ENCODE results near the gene DTX1.

The DTX1 gene

DNA sequence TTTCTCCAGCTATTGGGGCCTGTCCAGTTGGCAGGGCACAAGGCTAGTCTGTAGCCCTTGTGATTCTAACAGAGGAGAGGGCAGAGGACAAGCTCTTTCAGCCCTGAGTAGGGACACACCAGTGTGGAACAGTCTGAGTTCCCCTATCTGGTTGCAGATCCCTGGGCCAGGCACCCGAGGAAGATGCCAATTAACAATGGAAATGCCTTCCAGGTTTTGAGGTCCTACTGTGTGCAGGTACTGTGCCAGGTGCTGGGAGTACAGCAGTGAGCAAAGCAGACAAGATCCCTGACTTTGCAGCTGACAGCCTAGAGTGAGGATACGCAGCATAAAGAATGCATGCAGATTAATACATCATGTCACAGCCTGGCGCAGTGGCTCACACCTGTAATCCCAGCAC, 17.1 kb downstream of the DTX1 start:
- Histone ChIP-seq H3K36me3 (ENCODE audit: control insufficient read depth, insufficient read depth, low read length) (no peaks in the 10 kb centered on the region), H3K4me3 (ENCODE audit: low read depth, low read length) (no peak overlapping the region), H2AFZ (no peak overlapping the region), H3K27me3 (ENCODE audit: control insufficient read depth, insufficient read depth, low read length) (no peaks in the 10 kb centered on the region), H3K4me1 (no peaks in the 10 kb centered on the region), H3K4me2 (ENCODE audit: low read length) (no peak overlapping the region), H3K27ac (no peak overlapping the region), H3K9me3 (ENCODE audit: control insufficient read depth, low read length) (no peaks in the 10 kb centered on the region), H3K79me2 (no peaks in the 10 kb centered on the region), H3K9ac (no peak overlapping the region)
- TF ChIP-seq, protein P1, sequence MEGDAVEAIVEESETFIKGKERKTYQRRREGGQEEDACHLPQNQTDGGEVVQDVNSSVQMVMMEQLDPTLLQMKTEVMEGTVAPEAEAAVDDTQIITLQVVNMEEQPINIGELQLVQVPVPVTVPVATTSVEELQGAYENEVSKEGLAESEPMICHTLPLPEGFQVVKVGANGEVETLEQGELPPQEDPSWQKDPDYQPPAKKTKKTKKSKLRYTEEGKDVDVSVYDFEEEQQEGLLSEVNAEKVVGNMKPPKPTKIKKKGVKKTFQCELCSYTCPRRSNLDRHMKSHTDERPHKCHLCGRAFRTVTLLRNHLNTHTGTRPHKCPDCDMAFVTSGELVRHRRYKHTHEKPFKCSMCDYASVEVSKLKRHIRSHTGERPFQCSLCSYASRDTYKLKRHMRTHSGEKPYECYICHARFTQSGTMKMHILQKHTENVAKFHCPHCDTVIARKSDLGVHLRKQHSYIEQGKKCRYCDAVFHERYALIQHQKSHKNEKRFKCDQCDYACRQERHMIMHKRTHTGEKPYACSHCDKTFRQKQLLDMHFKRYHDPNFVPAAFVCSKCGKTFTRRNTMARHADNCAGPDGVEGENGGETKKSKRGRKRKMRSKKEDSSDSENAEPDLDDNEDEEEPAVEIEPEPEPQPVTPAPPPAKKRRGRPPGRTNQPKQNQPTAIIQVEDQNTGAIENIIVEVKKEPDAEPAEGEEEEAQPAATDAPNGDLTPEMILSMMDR (IDR thresholded peaks at IDR 0.05): no peak

DNA sequence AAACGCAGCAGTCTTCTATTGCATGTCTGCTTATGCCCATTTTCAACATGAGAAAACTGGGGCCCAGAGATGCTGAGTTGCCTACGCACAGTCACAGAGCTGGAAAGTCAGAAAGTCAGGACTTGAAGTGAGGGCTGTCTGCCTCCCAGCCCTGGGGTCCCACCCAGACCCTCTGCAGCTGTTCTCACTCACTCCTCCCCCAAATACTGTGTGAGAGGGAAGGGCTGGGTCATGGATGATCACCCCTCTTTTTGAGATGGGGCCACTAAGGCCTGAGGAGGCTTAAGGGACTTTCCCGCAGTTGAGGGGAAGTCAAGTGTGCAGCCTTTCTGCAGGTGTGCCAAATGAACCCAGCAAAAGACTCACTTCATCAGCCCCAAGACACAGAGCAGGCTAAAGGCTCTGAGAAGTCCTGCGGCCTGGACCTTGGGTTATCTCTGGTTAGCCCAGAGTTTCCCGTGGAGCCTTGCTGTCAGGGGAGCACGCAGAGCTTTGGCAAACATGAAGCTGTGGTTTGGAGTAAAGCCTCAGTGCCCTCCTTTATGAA, 18.7 kb downstream of the DTX1 start:
- Histone ChIP-seq H3K27me3 (ENCODE audit: control insufficient read depth, insufficient read depth, low read length) (no peaks in the 10 kb centered on the region), H3K27ac (no peak overlapping the region), H3K4me3 (ENCODE audit: low read depth, low read length) (no peak overlapping the region), H2AFZ (no peak overlapping the region), H3K9me3 (ENCODE audit: control insufficient read depth, low read length) (no peaks in the 10 kb centered on the region), H3K9ac (no peak overlapping the region), H3K36me3 (ENCODE audit: control insufficient read depth, insufficient read depth, low read length) (no peaks in the 10 kb centered on the region), H3K79me2 (no peaks in the 10 kb centered on the region), H3K4me1 (no peaks in the 10 kb centered on the region), H3K4me2 (ENCODE audit: low read length) (no peak overlapping the region)
- TF ChIP-seq, protein P1 (IDR thresholded peaks at IDR 0.05): no peak

DNA sequence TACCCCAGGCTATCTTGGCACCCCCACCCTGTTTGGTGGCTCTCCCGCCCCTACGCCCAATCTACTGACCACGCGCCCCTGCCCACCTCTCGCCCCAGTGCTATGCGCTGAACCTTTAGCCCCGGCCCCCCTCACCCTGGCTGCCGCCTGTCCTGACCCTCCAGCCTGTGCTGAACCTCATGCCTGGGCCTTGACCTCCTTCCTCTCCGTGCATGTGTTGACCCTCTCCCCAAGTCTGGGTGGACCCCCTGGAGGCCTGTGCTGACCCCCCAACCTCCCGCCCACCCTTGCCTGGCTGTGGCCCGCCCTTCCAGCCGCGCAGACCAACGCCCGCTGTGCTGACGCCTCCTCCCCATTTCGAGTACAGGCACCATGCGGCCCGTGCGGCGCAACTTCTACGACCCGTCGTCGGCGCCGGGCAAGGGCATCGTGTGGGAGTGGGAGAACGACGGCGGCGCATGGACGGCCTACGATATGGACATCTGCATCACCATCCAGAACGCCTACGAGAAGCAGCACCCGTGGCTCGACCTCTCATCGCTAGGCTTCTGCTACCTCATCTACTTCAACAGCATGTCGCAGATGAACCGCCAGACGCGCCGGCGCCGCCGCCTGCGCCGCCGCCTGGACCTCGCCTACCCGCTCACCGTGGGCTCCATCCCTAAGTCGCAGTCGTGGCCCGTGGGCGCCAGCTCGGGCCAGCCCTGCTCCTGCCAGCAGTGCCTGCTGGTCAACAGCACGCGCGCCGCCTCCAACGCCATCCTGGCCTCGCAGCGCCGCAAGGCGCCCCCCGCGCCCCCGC, 20.7 kb downstream of the DTX1 start:
- Histone ChIP-seq H3K9ac (no peak overlapping the region), H3K79me2 (no peaks in the 10 kb centered on the region), H3K4me2 (ENCODE audit: low read length) (no peak overlapping the region), H3K4me1 (no peaks in the 10 kb centered on the region), H3K9me3 (ENCODE audit: control insufficient read depth, low read length) (no peaks in the 10 kb centered on the region), H3K36me3 (ENCODE audit: control insufficient read depth, insufficient read depth, low read length) (no peaks in the 10 kb centered on the region), H3K4me3 (ENCODE audit: low read depth, low read length) (no peak overlapping the region), H3K27ac (no peak overlapping the region), H2AFZ (no peak overlapping the region), H3K27me3 (ENCODE audit: control insufficient read depth, insufficient read depth, low read length) (no peaks in the 10 kb centered on the region)
- TF ChIP-seq, protein P1 (IDR thresholded peaks at IDR 0.05): no peak

DNA sequence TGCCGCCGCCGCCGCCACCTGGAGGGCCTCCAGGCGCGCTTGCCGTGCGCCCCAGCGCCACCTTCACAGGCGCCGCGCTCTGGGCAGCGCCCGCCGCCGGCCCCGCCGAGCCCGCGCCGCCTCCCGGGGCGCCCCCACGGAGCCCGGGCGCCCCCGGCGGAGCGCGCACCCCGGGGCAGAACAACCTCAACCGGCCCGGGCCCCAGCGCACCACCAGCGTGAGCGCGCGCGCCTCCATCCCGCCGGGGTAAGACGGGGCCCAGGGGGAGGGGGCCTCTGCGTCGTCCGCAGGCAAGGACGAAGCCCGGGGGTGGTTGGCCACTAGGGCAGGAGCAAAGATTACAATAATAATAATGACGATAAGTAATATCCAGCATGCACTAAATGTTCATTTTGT, 21.3 kb downstream of the DTX1 start:
- Histone ChIP-seq H3K4me2 (ENCODE audit: low read length) (no peak overlapping the region), H3K36me3 (ENCODE audit: control insufficient read depth, insufficient read depth, low read length) (no peaks in the 10 kb centered on the region), H3K27ac (no peak overlapping the region), H3K4me3 (ENCODE audit: low read depth, low read length) (no peak overlapping the region), H2AFZ (no peak overlapping the region), H3K9me3 (ENCODE audit: control insufficient read depth, low read length) (no peaks in the 10 kb centered on the region), H3K79me2 (no peaks in the 10 kb centered on the region), H3K9ac (no peak overlapping the region), H3K4me1 (no peaks in the 10 kb centered on the region), H3K27me3 (ENCODE audit: control insufficient read depth, insufficient read depth, low read length) (no peaks in the 10 kb centered on the region)
- TF ChIP-seq, protein P1 (IDR thresholded peaks at IDR 0.05): no peak

DNA sequence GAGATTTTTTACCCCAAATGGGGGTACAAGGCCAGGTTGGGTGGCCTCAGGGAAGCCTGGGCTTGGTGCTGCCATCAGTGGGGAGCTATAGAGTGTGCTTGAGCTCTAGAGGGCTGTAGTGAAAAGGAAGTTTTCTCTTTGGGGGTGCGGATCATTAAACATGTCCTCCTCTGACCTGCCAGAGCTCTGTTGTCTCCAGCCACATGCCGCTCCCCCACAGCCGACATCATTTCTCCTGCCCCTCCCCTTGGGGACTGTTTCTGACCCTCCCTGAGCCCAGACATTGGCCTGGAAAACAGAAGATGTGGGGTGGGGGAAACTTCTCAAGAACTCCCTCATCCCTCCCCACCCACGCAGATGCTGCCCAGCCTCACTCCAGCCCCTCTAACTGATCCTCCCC, 25.3 kb downstream of the DTX1 start:
- no peak overlapping the region for H3K4me3 ChIP-seq (ENCODE audit: low read depth, low read length)
- H3K36me3 ChIP-seq (ENCODE audit: control insufficient read depth, insufficient read depth, low read length): no peaks in the 10 kb centered on the region
- no peak overlapping the region for H3K27ac ChIP-seq
- TF ChIP-seq, protein P1 (IDR thresholded peaks at IDR 0.05): no peak
- no peak overlapping the region for H3K4me2 ChIP-seq (ENCODE audit: low read length)
- H3K4me1 ChIP-seq: no peaks in the 10 kb centered on the region
- no peaks in the 10 kb centered on the region for H3K79me2 ChIP-seq
- H3K9ac ChIP-seq: no peak overlapping the region
- no peaks in the 10 kb centered on the region for H3K27me3 ChIP-seq (ENCODE audit: control insufficient read depth, insufficient read depth, low read length)
- no peak overlapping the region for H2AFZ ChIP-seq
- H3K9me3 ChIP-seq (ENCODE audit: control insufficient read depth, low read length): no peaks in the 10 kb centered on the region
